Thyroid gland (tissue), 4 donors: ENCODE results near the gene TNFRSF25.

Experiments used
- POLR2A ChIP-seq, 2 donors: fragments of 450-650 bp; IDR thresholded peaks; one replicate each; pipeline ENCODE4 v1.6.1; 2017; ENCODE audit warnings: antibody characterized with exemption in 2 of 2, mild to moderate bottlenecking in 2 of 2, moderate library complexity in 1 of 2
- TF ChIP-seq, protein P1 (sequence below), 6 experiments: fragments of 200-600 bp in 3 of 6; fragments of 450-650 bp in 3 of 6; sonication (generic) in 3 of 6; IDR thresholded peaks; one replicate each; pipeline ENCODE4 v1.5.1; 2016 to 2019; ENCODE audit warnings: antibody characterized with exemption in 6 of 6, mild to moderate bottlenecking in 2 of 6, inconsistent platforms in 1 of 6, moderate library complexity in 1 of 6

DNA sequence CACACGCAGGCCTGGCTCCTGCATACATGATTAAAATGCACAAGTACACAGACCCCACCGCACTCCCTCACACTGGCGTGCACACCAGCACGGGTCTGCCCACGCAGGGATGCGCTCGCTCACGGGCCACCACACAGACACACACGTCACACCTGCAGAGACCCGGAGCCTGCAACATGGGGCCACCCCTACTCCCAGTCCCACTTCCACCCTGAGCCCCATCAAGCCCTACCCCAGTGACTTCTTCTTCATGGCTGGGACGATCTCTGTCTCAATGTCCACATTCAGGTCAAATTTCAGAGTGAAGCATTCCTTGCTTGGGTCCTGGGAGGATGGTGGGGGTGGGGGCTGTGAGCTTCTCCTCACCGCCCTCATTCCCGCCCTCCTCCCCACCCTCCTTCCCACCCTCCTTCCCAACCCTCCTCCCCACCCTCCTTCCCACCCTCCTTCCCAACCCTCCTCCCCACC, 8.9 kb upstream of the TNFRSF25 start:
- TF ChIP-seq, protein P1, sequence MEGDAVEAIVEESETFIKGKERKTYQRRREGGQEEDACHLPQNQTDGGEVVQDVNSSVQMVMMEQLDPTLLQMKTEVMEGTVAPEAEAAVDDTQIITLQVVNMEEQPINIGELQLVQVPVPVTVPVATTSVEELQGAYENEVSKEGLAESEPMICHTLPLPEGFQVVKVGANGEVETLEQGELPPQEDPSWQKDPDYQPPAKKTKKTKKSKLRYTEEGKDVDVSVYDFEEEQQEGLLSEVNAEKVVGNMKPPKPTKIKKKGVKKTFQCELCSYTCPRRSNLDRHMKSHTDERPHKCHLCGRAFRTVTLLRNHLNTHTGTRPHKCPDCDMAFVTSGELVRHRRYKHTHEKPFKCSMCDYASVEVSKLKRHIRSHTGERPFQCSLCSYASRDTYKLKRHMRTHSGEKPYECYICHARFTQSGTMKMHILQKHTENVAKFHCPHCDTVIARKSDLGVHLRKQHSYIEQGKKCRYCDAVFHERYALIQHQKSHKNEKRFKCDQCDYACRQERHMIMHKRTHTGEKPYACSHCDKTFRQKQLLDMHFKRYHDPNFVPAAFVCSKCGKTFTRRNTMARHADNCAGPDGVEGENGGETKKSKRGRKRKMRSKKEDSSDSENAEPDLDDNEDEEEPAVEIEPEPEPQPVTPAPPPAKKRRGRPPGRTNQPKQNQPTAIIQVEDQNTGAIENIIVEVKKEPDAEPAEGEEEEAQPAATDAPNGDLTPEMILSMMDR (IDR thresholded peaks at IDR 0.05) = no peak
- TF ChIP-seq POLR2A (IDR thresholded peaks at IDR 0.05) = no peak
